NAMALWA (cell line): Measurements from ENCODE around the gene SFMBT2.

Experiments used
- DNase-seq: peaks from one replicate; pipeline ENCODE4 v3.0.0-alpha.2; 2015; ENCODE audit warnings: low spot score

SFMBT2 gene

DNA sequence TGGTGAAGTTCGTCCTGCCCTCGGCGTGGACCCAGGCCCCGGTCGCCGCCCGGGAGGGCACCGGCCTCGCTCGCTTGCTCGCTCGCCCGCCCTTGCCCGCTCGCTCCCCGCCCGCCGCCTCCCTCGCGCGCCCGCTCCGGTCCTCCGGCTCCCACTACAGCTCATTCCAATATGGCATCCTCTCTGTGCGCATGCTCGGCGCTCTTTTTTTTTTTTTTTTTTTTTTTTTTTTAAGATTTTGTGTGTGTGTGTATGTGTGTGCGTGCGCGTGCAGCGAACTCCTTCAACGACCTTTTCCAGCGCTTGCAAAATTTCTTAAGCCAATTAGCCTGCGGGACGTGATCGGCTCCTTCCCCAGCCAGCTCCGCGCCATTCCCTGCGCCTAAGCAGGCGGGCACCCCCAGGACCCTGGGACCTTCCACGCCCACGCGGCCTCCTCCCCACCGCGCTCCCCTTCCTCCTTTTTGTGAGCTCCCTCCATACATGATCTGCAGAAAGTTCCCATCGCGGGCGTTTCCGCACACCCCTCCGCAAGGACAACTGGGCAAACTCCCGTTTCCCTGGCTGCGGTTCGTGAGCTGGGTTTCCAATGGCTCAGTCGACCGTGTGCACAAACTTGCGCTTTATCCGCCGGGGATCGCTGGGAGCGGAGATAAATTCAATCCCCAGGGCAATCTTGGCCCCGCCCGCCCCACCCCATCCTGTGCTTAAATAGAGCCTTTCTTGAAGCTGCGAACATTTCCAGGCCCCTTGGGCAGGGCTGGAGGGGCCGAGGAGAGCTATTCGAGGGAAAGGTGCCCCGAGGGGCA is at the start of gene SFMBT2:
SFMBT2 (minus strand) TSS at position 173 of the 809 bp plus-strand sequence. CDS start 29,136 bp downstream, outside the sequence.
- DNase-seq = peak; percentile 82

DNA sequence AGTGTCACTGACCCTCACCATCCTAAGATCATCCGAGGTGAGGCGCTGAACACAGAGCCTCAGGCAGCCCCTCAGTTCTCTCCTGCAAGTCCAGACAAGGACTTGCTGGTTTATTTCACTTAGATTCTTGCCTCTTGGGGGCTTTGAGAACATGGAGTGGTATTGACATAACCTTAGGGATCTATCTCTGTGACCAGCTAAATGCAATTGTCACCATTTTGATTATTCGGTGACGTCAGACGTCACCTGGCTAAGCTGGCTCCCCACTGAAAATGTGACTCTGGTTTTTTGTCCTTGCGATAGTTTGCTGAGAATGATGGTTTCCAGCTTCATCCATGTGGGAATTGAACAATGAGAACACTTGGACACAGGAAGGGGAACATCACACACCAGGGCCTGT is 49.2 kb upstream of the SFMBT2 start:
- DNase-seq = no peak

DNA sequence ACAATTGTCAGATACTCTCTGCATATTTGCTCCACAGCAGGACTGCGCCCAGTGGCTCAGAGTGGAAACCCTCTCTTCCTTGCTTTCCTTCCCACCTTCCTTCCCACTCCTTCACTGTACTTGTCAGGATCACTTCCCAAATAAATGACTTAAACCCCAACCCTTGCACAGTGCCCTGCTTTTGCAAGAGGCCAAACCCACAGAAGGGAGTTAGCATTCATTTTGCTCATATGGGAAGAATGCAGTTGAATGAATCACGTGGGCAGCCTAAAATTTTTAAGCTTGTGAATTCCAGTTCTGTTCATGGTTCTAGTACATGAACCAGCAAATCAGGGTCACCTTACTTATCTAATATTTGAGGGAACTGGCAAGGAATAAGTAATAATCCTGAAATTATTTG is 47.7 kb upstream of the SFMBT2 start:
- no peak for DNase-seq

DNA sequence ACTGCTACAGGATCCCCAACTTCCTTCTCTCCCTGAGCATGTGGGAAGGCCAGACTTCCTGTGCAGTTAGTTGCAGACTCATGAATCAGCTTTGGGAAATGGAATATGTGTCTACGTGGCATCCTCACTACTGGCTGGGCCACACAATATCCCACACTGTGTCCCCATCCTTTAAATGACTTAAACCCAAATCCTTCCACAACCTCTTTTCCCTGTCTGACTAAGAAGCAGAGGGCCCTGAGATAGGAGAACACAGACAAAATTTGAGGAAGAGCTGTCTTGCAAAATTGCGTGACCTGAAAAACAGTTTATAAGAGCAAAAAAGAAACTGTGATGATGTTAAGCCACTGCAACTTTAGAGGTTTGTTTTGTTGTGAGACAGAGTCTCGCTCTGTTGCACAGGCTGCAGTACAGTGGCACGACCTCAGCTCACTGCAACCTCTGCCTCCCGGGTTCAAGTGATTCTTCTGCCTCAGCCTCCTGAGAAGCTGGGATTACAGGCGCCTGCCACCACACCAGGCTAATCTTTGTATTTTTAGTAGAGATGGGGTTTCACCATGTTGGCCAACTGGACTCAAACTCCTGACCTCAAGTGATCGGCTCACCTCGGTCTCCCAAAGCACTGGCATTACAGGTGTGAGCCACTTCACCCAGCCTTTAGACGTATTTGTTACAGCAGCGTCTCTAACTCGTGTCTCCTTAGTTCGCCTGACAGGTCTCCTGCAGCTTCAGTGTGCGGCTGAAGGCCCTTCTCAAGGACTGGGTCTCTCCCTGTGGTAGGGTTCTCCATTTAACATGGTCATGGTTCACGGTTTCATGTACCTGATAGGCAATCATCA is 46.9 kb upstream of the SFMBT2 start:
- DNase-seq = no peak

DNA sequence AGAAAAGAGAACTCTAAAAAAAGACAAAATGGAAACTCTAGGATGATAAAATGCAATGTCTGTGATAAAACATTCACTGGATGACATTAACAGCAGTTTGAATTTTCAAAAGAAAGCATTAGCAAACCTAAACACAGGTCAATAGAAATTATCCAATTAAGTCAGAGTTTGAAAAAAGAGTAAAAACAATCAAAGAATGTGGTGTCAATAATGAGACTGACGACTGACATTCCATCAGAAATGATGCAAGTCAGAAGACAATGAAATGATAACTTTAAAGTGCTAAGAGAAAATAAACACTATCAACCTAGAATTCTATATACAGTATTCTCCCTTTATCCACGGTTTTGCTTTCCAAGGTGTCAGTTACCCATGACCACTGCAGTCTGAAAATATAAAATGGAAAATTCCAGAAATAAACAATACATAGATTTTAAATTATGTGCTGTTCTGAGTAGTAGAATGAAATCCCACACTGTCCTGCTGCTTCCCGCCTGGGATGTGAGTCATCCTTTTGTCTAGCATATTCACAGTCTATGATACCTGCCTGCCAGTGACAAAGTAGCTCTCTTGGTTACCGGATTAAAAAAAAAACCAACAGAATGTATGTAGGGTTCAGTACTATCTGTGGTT is 38.3 kb upstream of the SFMBT2 start:
- peak; percentile 16 for DNase-seq

DNA sequence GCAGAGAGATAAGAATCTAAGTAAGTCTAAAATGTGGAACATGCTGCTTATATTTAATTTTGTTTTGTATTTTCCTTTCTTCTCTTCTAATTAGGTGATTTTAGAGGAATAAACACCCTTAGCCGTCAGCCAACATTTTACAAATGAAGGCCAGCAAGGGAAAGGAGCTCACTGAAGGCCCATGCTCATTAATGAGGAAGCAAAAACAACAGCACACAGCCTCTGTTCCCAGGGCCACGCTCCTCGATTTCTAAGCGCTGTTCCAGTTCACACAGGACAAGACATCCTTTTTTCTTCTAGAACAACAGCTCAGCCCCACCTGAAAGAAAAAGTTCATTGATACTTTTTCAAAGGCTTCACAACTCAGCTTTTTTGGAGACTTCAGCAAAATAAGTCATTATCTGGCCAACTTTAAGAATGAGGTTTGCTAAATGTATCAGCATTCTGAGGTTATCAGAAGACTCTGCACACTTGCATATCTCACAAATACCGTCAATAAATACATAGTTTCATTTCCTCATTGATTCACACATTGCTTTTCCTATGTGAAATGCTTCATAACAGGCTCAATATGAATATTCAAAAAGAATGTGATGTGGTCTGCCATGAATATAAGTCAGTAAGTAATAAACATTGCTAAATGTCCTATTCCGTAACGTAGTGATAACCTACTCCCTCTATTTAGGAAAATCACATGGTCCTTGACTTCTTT is 34.8 kb upstream of the SFMBT2 start:
- peak; percentile 62 for DNase-seq

DNA sequence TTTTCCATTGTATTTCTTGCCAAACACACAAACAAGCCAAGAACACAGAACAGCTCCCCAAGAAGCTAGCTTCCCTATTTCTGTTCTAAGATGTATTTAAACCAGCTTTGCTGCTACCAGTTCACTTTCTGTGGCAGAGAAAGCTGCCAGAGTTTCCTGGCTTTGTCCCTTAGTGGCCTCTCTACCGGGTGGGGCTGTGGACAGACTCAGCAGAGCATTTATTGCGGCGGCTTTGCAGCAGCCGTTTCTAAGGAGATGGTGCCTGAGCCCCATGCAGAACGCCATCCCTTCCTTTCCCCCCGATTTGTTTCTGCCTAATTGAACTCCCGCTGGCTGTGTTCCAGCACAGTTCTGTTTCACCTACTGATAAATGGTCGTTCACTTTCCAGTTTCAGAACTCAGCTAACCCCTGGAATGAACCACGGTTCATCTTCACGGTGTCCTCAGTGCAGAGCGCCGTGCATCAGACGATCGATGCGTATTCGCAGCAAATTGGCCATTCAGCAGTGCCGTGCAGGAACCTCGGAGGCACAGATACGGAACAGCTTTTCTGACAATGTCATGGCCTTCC is 33.8 kb upstream of the SFMBT2 start:
- peak; percentile 4 for DNase-seq

DNA sequence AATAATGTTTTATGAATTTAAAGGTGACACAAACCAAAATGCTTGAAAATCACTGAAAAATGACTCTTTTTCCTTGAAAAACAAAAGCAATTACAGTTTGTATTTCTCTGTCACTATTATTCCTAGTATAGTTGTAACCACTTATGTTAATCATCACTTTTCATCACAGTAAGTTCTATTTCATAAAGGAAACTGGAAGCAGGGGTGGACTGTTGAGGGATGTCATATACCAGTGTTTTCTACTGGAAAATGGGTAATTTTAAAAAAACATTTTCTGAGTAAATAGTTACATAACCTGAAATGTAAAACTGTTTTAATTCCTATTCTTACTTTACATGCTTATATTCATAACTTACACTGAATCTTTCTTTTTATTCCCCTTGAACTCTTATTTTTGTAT is 32.2 kb upstream of the SFMBT2 start:
- DNase-seq = no peak

DNA sequence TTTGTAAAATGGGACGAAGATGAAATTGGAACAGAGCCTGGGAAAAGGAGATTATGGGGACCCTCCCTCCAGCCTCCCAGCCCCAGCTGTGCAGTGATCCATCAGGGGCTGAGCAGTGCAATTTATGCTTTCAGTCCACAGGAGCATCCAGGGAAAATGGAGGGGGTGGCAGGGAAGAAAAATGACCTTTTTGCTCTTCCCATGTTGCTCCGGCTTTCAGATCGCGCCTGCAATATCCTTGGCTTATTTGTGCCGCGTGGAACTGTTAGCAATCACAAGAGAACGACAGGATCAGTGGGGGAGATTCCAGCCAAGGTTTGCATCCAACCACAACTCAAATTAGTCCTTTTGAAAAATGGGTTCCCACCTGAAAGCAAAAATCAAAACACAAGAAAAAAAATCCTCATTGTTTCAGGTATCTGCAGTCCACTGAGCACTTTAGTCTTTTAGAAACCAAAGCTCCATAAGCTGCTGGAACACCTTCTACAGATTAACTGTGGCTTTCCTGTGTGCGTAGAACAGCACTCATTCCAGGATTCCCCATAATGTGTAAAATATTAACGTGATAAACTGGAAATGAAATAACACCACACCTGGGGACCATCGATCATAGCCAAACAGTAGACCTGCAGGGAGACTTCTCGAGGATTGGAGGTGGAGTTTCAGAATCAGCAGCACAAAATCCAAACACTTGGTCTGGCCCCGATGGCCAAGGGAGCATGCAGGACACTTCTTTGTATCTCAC is 30.7 kb upstream of the SFMBT2 start:
- DNase-seq = no peak

DNA sequence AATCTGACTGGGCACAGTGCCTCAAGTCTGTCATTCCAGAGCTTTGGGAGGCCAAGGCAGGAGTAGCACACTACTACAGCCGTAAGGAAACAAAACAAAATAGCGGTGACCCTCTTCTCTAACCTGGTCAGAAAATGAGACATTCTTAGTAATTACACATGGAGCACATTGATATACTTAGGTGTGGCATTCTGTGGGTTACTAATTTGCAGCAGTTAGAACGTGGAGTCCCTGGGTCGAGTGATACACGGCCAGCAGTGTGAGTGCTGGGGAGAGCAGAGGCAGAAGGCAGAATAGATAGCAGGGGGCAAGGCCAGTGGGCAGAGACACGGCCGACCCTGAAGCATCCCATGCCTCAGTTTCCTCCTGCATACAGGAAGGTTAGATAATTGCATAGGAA is 28.9 kb upstream of the SFMBT2 start:
- no peak for DNase-seq

DNA sequence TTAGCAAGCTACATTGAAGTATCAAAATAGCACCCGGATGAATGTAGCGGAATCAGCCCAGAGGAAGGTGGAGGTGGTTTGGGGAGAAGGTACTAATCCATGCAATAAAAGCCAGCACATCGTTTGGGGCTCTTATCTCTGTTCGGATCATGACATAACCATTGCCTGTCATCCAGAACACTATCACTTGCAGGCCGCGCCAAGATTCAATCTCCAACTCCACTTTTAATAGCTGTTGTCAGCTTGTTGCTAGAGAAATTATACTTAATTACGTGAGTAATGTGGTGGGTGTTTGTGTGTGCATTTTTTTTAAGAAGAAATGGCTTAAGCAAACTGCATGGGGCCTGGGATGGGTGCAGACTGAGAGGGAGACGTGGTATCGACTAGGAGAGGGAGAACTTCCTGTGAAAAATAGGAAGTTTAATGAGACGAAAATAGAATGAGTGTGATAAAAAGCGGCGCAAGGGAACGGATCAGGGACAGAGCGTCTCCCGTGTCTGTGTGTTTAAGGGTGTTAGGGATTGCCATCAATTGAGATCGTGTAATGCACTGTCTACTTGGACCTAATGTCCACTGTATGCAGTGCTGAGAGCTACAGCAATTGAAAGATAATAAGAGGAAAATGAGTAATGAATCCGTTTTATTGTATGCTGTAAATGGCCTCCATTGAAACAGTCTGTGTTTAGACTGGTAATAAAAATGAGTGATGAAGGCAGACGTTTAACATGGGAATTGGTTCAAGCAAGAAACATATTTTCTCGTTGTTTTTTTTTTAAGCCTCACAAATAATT is 27.6 kb upstream of the SFMBT2 start:
- DNase-seq = no peak

DNA sequence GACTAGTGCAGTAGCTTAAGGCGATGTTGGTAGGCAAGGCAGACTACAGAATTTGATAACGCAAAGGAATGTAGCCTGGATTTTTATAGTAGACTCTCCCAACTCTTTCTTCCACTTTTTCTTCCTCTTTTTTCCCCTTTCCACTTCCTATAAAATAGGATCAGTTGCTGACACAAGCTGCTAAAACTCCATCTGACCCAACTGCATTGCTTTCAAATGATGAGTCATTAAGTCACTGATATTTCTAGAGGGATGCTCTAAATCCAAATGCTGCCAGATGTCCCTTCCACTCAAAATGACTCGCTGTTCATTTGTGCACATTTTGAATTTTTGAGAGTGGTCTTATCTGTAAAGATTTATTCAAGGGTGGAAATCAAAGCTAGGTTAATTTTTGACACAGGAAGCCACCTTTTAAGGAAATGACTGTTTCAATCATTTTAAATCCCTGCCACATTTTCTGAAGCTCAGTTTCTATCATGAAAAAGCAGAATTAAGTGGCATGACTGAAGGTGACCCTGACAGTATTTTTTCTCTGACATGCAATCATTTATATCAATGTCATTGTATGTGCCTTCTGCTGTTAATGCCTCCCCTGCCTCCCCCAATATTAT is 25.8 kb upstream of the SFMBT2 start:
- no peak for DNase-seq

DNA sequence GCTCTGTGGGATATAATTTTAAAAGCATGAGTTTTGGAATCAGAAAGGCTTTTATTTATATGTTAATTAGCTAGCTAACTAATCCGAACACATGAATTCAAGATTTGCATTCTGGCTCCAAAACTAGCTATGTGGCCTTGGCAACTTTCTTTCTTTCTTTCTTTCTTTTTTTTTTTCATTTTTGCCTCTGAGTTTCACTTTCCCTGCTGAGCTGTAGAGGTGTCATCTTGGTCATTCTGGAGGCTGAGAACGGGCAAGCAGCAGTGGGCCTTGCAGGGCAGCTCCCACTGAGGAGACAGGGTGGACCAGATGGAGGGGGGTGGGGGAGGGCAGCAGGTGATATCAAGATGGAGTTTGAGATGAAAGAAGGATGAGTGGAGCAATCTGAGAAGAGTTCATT is 24.8 kb upstream of the SFMBT2 start:
- no peak for DNase-seq

DNA sequence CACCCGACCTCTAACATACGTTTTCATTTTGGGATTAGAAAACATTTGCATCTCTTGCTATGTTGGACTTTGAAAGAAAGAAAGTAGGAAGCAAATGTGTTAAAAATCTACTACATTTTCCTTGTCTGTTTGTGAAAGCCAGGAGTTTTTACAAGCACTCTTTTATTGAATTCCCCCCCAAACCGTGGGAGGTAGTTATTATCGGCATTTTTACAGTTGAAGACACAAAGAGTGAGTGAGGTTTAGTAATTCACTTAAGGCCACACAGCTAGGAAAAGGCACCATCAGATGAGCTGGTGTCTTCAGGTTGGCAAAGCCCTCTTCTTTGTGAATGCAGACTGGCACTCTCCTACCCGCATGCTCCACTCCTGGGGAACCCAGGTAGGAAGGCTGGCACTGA is 23.5 kb upstream of the SFMBT2 start:
- DNase-seq = no peak

DNA sequence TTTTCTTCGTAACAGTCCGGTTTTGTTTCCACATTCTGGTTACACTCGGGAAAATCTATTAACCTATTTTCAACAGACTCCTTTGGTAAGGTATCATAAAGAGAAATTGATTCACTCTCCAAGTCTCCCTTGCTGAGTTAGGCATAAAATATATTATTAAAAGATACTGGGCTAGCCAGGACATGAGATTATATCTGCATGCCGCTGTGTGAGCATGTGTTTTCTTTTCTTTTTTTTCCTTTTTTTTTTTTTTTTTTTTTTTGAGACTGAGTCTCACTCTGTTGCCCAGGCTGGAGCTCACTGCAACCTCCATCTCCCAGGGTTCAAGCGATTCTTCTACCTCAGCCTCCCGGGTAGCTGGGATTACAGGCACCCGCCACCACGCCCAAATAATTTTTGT is 23.0 kb upstream of the SFMBT2 start:
- DNase-seq = no peak

DNA sequence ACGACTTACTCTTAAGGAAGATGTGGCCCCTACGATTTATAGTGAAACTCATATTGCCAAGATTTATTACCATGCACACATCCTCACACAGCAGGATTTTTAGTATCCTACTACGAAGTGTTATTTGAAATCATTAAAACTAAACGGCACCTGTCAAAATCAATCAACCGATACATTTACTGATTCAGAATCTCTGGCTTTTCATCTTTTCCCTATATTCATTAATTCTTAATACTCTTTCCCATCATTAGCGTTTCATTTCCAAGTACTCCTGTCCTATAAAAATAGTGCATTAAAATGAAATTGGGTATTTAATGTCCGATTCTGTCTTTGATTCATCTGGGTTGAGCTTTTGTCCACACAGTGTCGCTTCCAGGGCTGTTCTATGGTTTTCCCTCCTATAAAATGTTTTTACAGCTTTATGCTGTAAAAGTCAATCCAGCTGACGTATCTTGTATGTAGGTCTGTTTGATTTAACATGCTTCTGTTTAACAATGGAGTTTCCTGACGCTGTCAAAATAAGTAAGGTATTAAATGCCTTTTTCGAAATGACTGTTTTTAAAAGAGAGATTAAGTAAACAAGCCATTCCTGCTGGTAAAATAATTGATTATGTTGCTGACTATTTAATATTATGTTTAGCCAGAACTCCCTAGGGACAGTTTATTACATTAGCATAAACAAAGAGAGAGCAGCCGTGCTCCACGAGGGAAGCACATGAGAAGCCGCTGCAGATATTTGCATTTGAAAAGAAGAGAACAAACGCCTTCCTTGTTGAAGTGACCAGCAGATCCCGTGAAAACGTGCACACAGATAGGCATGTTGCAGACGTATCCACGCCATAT is 22.3 kb upstream of the SFMBT2 start:
- DNase-seq = no peak

DNA sequence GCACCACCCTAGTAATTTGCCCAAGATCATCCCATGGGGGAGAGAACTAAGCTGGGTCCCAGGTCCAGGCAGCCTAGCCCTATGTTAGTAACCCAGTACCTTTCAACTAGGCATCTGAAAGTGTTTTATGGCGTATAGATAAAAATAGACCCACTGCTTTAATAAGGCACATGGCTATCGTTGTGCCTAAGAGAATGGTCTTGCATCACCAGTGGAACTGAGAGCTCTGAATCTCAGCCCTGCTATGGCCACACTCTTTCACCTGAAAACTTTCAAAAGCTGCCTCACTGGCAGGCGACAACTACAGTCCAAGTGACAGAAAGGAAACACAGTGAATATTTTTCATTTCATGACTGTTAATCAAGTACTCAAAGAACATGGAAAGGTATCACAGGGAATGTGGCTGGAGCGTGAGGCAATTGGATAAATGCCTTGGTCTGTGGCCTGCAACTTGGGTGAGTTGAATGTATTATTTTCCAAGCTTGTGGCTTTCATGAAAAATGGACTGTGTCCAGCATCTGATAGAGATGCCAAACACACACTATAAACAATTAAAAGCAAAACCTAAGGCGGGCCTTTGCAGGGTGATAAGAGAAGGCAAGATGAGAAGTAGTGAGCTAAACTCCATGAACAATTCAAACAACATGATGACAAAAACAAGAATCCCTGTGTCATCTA is 18.0 kb upstream of the SFMBT2 start:
- no peak for DNase-seq

DNA sequence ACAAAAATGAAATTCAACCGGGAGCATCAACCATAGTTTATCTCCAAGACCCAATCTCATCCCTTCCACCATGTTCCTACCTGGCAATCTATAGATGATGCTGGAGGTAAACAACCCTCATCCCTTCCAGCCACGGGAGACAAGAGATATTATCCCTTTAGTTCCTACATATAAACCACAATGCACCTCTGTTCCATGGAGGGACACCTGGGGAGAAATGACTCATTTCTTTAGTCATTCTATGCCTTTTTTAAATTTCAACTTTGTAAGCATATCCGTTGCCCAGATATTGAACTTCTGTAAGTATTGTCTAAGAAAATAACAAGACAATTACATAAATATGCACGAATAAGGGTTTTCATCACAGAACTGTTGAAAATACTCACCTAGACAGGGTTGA is 15.5 kb upstream of the SFMBT2 start:
- no peak for DNase-seq
